Measurements from ENCODE around the gene PLD5.

GRCh38 chr1:242349636-242350035, 174.9 kb downstream of the PLD5 start:
- TF ChIP-seq CTCF (IDR thresholded peaks at IDR 0.05) (no peak), REST (IDR thresholded peaks at IDR 0.05; ENCODE audit: insufficient read depth in 1 of 2, low read depth in 2 of 2, low read length in 1 of 2) (no peak), POLR2AphosphoS5 (IDR thresholded peaks at IDR 0.05; ENCODE audit: low read depth, low read length) (no peak)

All from Panc1 (cell line).